ENCODE results near the gene RPL36. TPM values are rescaled to one million over a fixed set of nuclear protein-coding genes. Genes with fewer than 3 reads are reported as not detected.

The RPL36 gene
- total RNA-seq, 4 donors from 2014 or later: 461 to 719 (median 614) TPM

DNA sequence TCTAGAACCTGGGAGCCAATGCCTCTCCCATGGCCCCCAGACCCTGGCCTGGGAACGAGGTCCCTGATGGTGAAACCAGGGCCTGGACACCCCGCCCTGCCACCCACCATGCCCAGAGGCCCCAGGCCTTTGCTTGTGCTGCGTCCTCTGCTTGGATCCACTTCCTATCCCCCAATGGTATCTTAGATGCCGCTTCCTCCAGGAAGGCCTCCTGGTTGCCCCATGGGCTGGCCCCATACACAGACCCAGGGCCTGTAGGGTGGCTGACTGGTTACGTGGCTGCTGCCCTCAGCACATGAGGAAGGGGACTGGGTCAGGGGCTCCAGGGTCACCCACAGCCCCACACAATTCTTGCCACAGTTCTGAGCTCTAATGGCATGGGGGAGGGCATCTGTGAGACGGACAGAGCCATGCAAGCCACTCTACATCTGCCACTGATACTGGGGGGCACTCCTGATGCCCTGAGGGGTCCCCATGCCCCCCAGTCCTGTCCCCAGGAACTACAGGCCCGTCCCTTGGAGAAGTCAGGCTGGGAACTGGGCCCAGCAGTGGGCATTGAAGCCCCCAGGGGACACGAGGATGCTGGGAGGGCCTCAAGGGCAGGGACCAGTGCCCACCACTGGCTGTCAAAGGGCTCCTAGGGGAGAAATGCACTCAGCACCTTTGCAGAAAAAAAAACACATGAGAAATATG is 5.0 kb downstream of the RPL36 start:
- peaks cover 58 to 86% (median 83%) of the 10 kb centered on the region in 4 donors for H3K36me3 ChIP-seq

GRCh38 chr19:5695649-5696195 is 5.6 kb downstream of the RPL36 start:
- intact Hi-C loops (cut with DNase I): no loop called here
- Histone ChIP-seq H3K4me1 (peaks cover 22 to 39% (median 31%) of the 10 kb centered on the region in 4 donors), H3K36me3 (peaks cover 64 to 92% (median 90%) of the 10 kb centered on the region in 4 donors), H3K27me3 (no peaks in the 10 kb centered on the region), H3K9me3 (no peaks in the 10 kb centered on the region), H3K27ac (replicated peaks in 1 of 4) (no peak overlapping the region), H3K4me3 (no peak overlapping the region)
- WGBS: 69% methylated on average over 6 of the region's 28 CpGs
- DNase-seq (ENCODE audit: extremely low spot score): no peak
- no peak for TF ChIP-seq POLR2AphosphoS5 (IDR thresholded peaks at IDR 0.05)
- TF ChIP-seq POLR2A (IDR thresholded peaks at IDR 0.05; ENCODE audit: low read depth): no peak
- TF ChIP-seq, protein P1, sequence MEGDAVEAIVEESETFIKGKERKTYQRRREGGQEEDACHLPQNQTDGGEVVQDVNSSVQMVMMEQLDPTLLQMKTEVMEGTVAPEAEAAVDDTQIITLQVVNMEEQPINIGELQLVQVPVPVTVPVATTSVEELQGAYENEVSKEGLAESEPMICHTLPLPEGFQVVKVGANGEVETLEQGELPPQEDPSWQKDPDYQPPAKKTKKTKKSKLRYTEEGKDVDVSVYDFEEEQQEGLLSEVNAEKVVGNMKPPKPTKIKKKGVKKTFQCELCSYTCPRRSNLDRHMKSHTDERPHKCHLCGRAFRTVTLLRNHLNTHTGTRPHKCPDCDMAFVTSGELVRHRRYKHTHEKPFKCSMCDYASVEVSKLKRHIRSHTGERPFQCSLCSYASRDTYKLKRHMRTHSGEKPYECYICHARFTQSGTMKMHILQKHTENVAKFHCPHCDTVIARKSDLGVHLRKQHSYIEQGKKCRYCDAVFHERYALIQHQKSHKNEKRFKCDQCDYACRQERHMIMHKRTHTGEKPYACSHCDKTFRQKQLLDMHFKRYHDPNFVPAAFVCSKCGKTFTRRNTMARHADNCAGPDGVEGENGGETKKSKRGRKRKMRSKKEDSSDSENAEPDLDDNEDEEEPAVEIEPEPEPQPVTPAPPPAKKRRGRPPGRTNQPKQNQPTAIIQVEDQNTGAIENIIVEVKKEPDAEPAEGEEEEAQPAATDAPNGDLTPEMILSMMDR (IDR thresholded peaks at IDR 0.05): no peak
- no peak for TF ChIP-seq EP300 (IDR thresholded peaks at IDR 0.05)

More for the DNA sequence above, 5.0 kb downstream of the RPL36 start:
- DNase-seq (ENCODE audit: extremely low spot score): no peak
- Histone ChIP-seq H3K27me3 (no peaks in the 10 kb centered on the region), H3K27ac (replicated peaks in 1 of 4) (no peak overlapping the region), H3K4me1 (peaks cover 22 to 42% (median 32%) of the 10 kb centered on the region in 4 donors), H3K4me3 (no peak overlapping the region), H3K9me3 (no peaks in the 10 kb centered on the region)
- intact Hi-C loops (cut with DNase I): no loop called here
- WGBS: 89% methylated on average over 5 of the region's 8 CpGs
- TF ChIP-seq POLR2A (IDR thresholded peaks at IDR 0.05; ENCODE audit: low read depth): no peak
- no peak for TF ChIP-seq POLR2AphosphoS5 (IDR thresholded peaks at IDR 0.05)
- TF ChIP-seq, protein P1 (IDR thresholded peaks at IDR 0.05): no peak
- TF ChIP-seq EP300 (IDR thresholded peaks at IDR 0.05): no peak

DNA sequence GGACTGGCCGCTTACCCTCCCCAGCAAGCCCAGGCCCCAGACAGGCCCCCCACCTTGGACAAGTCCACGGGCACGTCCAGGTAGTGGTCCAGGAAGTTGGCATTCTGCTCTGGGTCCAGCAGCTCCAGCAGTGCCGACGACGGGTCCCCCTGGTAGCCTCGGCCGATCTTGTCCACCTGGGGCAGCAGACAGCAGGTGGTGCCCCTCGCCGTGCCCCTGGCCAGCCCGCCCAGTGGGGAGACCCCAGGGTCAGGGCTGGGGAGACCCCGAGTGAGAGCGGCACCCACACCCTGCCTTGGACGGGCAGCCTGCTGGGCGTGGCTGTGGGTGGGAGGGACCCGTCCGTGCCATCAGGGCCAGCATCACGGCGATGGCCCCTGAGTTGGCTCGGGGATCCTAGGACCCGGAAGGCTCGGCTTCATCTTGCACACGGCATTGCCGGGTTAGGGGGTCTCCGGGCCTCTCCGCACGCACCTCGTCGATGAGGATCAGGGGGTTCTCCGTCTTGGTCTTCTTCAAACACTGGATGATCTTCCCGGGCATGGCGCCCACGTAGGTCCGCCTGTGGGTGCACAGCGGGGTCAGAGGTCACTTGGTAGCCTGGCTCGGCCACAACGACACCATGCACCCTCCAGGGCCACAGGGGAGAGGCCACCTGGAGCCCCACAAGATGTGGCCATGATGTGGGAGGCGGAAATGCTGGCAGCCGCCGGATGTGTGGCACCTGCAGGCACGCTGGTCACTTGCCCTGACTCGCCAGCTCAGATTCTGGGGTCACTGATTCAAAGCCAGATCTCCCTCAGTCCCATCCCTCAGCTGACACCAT is 6.3 kb downstream of the RPL36 start:
- intact Hi-C loops (cut with DNase I): no loop called here

DNA sequence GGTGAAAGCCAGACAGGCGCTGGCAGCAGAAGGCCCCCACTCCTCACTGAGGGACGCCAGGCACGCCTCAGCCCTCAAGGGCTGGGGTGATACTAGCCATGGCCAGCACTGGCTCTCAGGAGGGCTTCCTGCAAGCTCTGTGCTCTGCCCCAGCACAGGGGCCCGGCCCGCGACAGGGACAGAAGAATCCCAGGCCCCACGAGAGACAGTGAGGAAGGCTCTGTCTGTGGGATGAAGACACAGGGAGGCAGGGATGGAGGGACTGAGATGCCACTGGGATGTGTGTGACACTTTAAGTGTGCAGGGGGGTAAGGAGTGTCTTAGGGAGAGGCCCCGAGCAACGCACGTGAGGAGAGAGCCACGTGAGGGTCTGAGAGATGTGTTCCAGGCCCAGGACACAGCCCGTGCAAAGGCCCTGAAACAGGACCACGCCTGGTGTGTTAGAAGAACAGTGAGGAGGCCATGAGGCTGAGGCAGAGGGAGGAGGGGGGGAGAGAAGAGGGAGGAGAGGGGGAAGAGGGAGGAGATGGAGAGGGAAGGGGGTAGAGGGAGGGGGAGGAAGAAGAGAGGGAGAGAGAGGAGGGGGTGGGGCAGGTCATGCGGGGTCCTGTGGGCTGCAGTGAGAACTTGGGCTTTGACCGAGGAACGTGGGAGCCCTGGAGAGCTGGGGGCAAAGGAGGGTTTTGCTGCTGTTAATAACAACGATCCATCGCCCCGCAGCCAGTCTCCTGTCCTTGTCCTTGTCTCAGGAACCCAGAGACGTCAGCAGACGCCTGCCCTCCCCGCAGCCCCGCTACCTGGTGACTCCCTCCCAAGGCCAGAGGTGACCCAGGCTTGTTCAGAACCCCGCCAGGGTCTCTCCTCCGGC is 7.2 kb downstream of the RPL36 start:
- Histone ChIP-seq H3K9me3 (no peaks in the 10 kb centered on the region), H3K36me3 (peaks cover 64 to 98% (median 94%) of the 10 kb centered on the region in 4 donors)

More for the DNA sequence above, 6.3 kb downstream of the RPL36 start:
- Histone ChIP-seq H3K27me3 (no peaks in the 10 kb centered on the region), H3K9me3 (no peaks in the 10 kb centered on the region), H3K4me3 (no peak overlapping the region), H3K27ac (replicated peaks in 1 of 4) (no peak overlapping the region), H3K36me3 (peaks cover 64 to 99% (median 96%) of the 10 kb centered on the region in 4 donors), H3K4me1 (peaks cover 17 to 32% (median 24%) of the 10 kb centered on the region in 4 donors)
- TF ChIP-seq, protein P1 (IDR thresholded peaks at IDR 0.05): no peak
- TF ChIP-seq EP300 (IDR thresholded peaks at IDR 0.05) (no peak), POLR2AphosphoS5 (IDR thresholded peaks at IDR 0.05) (no peak), POLR2A (IDR thresholded peaks at IDR 0.05; ENCODE audit: low read depth) (no peak)
- no peak for DNase-seq (ENCODE audit: extremely low spot score)
- WGBS: 85% methylated on average over 23 of the region's 42 CpGs

More for the DNA sequence above, 7.2 kb downstream of the RPL36 start:
- no peak overlapping the region for H3K4me3 ChIP-seq
- peaks cover 8 to 24% (median 15%) of the 10 kb centered on the region in 4 donors for H3K4me1 ChIP-seq
- no peak for DNase-seq (ENCODE audit: extremely low spot score)
- intact Hi-C loops (cut with DNase I): no loop called here
- WGBS: 74% methylated on average over 24 of the region's 25 CpGs
- peak overlapping the region in 1 of 4 donors; percentile 4 for H3K27ac ChIP-seq (replicated peaks in 1 of 4)
- no peak for TF ChIP-seq POLR2AphosphoS5 (IDR thresholded peaks at IDR 0.05)
- no peak for TF ChIP-seq POLR2A (IDR thresholded peaks at IDR 0.05; ENCODE audit: low read depth)
- H3K27me3 ChIP-seq: no peaks in the 10 kb centered on the region
